GM23248 (cell line): Measurements from ENCODE around the gene FAM81A.

Experiments
- EZH2 ChIP-seq: fragments of 200-600 bp; sonication (generic); IDR thresholded peaks from 2 replicates; pipeline ENCODE4 v1.6.1; 2018; ENCODE audit warnings: antibody characterized with exemption, mild to moderate bottlenecking; ENCODE audit not compliant: insufficient read depth, poor library complexity, severe bottlenecking
- EZH2phosphoT487 ChIP-seq: fragments of 200-600 bp; sonication (generic); IDR thresholded peaks from 2 replicates; pipeline ENCODE4 v1.6.1; 2018; ENCODE audit warnings: antibody characterized with exemption, moderate library complexity, mild to moderate bottlenecking, low read depth; ENCODE audit not compliant: insufficient read depth

- TF ChIP-seq EZH2 (no peak), EZH2phosphoT487 (no peak)
Observed at GRCh38 chr15:59539799-59540198, 101.8 kb downstream of the FAM81A start.
